ENCODE data around the gene LYSMD2.

DNA sequence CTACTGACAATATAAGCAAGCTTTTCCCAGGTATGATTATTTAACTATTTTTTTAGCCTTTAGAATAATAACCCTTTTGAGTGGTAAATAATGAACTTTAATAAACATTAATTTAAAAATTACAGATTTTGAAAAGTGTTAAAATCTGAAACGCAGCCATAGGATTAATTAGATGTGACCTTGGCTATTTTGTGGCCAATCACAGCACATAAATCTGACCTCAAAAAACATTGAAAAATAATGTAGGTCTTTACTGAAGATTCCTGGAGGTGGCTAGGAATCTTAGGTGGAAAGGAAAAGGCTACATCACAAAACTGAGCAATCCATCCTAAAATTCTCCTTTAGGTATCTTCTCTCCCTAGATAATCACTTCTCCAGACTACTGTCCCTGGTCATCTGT, 38.1 kb downstream of the LYSMD2 start:
- TF ChIP-seq GATA2 (IDR thresholded peaks at IDR 0.05; ENCODE audit: low read depth, low read length) = no peak
- no peak for TF ChIP-seq GATA3 (IDR thresholded peaks at IDR 0.05; ENCODE audit: low read depth, low read length)

All from SH-SY5Y (cell line).